KG1 (cell line): ENCODE data around the gene EEF1G.
A peak's percentile ranks its signal among the peaks of the same experiment; 100 is the strongest.
"Not testable (repeated sequence)": the region's sequence is repeated elsewhere in the genome, so short reads cannot be mapped to it uniquely, and the experiment has no call there.

Source experiments
- DNase-seq: peaks from one replicate; lab custom pipeline; 2025; lab: John Stamatoyannopoulos, UW

Gene EEF1G

DNA sequence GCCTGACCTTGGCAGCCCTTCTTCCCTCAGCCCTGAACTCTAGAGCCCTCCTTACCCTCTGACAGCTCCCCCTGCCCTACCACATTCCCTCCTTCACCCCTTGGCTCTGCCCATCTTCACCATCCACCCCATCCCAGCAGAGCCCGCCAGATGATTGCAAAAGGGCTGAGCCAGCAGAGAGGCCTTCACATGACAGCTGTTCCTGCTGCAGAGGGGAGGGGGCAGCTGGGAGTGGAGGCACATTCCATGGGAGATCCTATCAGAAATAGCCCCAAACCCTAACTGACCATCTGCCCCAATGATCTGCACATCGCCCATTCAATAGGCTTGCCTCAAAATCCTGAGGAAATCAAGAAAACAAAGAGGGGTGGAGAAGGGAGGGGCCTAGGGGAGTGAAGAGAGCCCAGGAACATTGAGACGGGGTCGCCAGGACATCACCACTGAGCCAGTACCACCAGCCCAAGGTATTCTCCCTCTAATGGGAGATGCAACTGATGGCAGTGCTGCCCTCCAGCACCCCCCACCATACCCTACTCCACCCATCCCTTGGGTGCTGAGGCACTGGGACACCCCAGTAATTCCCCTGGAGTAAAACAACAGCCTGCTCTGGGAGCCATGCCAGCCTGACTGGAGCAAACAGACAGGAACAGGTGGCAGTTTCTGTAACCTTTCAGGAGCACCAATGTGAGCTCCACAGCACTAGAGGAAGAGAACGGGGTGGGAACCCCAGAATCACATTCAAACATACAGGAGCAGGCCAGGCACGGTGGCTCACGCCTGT, 19.1 kb downstream of the EEF1G start:
- no peak for DNase-seq

- DNase-seq: no peak
These were observed 19.8 kb downstream of the EEF1G start for GRCh38 chr11:62553839-62554361.

- no peak for DNase-seq
These were observed 20.4 kb downstream of the EEF1G start for GRCh38 chr11:62553080-62553838.

GRCh38 chr11:62552485-62553079, 21.1 kb downstream of the EEF1G start:
- DNase-seq: no peak

GRCh38 chr11:62550478-62550877, 23.2 kb downstream of the EEF1G start:
- DNase-seq: not testable (repeated sequence)

- DNase-seq: no peak
These were observed 25.0 kb downstream of the EEF1G start for GRCh38 chr11:62548545-62549335.

GRCh38 chr11:62547691-62548281, 25.9 kb downstream of the EEF1G start:
- no peak for DNase-seq

DNA sequence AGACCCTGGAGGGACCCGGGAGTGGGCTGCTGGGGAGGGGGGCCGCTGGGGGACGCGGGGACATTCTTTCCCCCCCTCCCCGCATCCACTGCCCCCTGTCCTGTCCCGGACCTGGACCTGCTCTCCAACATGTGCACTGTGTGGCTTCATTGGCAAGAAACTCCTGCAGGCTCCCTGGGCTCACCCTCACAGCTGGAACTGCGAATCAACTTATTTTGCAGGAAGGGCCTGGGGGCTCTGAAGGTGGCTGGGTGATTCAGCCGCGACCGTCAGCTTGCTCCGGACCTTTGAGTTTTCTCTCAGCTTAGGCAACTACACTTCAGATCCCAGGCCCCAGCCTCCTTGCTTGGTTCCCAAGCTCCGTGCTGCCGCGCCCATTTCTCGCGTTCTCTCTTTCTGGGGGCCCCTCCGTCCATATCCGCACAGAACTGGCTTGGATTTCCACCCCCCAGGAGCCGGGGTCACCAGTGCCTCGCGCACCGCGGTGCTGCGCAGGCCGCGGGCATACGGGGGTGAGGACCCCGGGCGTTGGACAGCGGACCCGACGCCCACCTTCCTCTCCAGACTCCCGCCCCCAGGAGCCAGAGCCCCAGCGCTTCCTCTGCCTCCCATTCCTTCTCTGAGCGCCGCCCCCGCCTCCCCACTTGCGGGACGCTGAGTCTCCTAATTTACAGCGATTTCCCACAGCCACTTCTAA, 26.6 kb downstream of the EEF1G start:
- no peak for DNase-seq

DNA sequence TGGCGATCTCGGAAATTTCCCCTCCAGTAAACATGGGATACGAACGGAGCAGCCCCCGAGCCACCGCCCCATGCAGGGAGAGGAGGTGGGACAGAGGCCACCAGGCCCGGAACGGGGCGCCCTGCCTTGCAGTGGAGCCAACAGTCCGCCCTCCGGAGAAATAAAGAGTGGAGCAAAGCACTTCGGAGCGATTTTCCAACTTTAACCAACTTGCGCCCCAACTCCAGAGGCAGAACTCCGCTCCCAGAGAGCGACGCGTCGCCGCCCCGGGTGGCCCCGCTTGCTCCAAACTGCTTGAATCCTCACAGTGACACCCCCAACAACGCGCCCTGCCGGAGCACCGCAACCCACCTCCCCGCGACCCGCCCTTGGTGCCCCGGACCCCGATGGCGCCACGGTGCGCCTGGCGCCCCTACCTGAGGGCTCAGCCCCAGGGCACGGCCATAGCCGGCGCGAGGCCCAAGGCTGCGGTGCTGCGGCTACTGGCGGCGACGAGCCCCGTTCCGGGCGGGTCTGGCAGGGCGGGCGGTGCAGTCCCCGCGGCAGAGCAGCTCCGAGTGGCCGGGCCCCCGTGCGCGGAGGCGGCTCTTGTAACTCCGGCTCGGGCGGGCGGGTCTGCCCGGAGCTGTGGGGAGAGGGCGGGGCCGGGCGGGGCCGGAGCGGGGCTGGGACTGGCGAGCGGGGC, 27.3 kb downstream of the EEF1G start, which contains the start of gene AHNAK:
Gene AHNAK (minus strand): TSS at position 563 of the 685 bp plus-strand sequence. CDS start 10,708 bp downstream, outside the sequence.
- DNase-seq: no peak

DNA sequence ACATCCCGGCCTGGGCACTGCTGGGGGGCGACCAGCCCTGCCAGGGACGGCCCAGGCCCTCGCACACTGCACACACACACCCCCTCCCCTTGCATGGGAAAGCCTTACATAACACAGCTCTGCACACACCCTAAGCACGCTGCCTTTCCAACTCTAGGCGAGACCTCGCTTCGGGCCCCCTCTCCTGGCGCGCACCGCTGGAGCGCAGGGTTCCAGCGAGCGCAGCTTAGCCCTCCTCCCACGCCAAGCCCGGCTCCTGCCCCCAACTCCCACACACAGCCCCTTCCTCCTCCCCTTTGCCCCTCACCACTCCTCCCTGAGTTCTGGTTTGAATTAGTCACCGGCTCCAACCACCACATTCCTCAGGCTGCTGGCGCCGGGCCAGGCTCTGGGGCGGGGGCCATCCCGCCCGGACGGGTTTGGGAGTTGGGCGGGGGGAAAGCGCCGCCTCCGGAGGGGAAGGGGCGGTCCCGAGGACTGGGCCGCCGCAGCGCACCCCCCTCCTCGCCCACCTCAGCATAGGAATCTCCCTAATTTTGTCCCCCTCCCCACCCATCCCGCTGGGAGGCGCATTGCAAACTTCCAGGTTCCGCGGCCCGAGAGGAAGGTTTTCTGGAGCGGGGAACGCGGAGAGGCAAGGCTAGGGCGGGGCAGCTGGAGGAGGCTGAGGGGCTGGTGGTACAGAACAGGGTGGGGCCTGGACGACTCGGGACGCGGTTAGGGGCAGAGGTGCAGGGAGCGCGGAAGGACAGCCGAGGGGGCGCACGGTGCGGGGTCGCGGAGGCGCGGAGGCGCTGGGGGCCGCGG, 28.1 kb downstream of the EEF1G start:
- DNase-seq: no peak

GRCh38 chr11:62544581-62545436, 28.9 kb downstream of the EEF1G start:
- DNase-seq: no peak

DNA sequence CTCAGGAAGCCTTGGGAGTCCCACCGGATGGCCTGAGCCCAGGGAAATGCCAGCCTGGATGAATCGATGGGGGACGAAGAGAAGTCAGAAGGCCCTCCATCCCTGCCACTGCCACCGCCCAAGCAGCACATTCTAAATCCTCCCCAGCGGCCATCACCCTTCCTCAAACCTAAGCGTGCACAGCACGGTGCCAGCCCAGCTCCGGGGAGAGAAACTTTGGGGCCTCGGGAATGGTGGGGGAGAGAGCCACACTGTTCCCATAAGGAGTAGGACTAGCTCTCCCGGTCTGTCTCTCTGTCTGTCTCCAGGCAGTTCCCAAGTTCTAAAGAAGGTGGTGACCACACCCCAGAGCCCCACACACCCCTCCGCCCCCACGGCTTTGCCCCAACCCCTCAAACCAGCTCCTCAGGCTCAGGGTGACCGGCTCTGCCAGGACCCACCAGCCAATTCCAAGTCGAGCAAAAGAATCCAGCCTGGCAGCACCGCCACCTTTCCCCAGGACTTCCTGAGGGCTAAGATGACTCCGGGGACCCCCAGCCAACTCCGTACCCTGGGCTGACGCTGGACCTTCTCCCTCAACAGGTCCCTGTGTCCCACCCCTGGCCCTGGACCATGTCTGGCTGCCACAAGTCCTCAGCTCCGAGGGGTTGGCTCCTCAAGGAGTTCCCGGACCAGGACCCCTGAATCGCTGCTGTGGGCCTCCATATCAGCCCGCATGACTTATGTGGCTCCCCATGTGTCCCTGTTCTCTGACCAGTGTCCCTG, 29.8 kb downstream of the EEF1G start:
- DNase-seq: no peak

GRCh38 chr11:62542750-62543567, 30.7 kb downstream of the EEF1G start:
- peak; percentile 56 for DNase-seq

GRCh38 chr11:62542111-62542745, 31.5 kb downstream of the EEF1G start:
- no peak for DNase-seq

- no peak for DNase-seq
These were observed 32.6 kb downstream of the EEF1G start for GRCh38 chr11:62540804-62541701.
